Measurements from ENCODE around the gene ARMH1.
"Not testable (repeated sequence)": the region's sequence is repeated elsewhere in the genome, so short reads cannot be mapped to it uniquely, and the experiment has no call there.

ARMH1 gene

DNA sequence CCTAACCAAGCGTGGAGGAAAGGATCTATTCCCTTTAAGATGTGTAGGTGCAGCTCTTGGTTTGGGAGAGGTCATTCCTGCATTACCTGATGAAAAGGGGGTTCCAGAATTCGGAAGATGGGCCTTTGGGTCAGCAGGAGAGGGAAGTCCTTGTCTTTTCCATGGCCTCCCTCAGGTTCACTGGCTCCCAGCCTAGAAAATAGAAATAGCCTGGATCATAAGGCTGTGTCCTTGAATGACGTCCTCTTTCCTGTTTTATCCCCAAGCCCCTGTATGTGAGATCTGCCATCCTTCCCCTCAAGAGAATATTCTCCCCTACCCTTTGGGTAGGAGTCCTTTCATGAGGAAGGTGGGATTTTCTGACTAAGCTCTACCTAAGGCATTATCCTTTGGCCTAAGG is 86.4 kb downstream of the ARMH1 start:
- Histone ChIP-seq H3K4me2 (no peak overlapping the region), H3K27me3 (ENCODE audit: insufficient read depth, low read depth) (no peaks in the 10 kb centered on the region), H2AFZ (ENCODE audit: low read depth) (no peak overlapping the region), H3K36me3 (ENCODE audit: insufficient read depth) (peaks cover 8% of the 10 kb centered on the region; the same call in 1 of the 2 replicates), H3K27ac (no peak overlapping the region), H3K9ac (no peak overlapping the region), H3K4me3 (IDR thresholded peaks at IDR 0.05; ENCODE audit: insufficient read depth, low read depth, low read length) (no peak overlapping the region), H3K79me2 (ENCODE audit: insufficient read depth, low read depth) (no peaks in the 10 kb centered on the region), H4K20me1 (ENCODE audit: insufficient read depth) (no peaks in the 10 kb centered on the region), H3K4me1 (ENCODE audit: low read depth, poor library complexity, severe bottlenecking) (peaks cover 14% of the 10 kb centered on the region)
- TF ChIP-seq, protein P1, sequence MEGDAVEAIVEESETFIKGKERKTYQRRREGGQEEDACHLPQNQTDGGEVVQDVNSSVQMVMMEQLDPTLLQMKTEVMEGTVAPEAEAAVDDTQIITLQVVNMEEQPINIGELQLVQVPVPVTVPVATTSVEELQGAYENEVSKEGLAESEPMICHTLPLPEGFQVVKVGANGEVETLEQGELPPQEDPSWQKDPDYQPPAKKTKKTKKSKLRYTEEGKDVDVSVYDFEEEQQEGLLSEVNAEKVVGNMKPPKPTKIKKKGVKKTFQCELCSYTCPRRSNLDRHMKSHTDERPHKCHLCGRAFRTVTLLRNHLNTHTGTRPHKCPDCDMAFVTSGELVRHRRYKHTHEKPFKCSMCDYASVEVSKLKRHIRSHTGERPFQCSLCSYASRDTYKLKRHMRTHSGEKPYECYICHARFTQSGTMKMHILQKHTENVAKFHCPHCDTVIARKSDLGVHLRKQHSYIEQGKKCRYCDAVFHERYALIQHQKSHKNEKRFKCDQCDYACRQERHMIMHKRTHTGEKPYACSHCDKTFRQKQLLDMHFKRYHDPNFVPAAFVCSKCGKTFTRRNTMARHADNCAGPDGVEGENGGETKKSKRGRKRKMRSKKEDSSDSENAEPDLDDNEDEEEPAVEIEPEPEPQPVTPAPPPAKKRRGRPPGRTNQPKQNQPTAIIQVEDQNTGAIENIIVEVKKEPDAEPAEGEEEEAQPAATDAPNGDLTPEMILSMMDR (conservative IDR thresholded peaks at IDR 0.05; ENCODE audit: low read depth, low read length), result no peak

GRCh38 chr1:44766421-44766820 is 91.9 kb downstream of the ARMH1 start:
- H3K4me2 ChIP-seq; H3K4me1 ChIP-seq (ENCODE audit: low read depth, poor library complexity, severe bottlenecking); H3K27me3 ChIP-seq (ENCODE audit: insufficient read depth, low read depth); H3K27ac ChIP-seq; H3K4me3 ChIP-seq (IDR thresholded peaks at IDR 0.05; ENCODE audit: insufficient read depth, low read depth, low read length); H4K20me1 ChIP-seq (ENCODE audit: insufficient read depth); H3K79me2 ChIP-seq (ENCODE audit: insufficient read depth, low read depth); H3K36me3 ChIP-seq (ENCODE audit: insufficient read depth); H2AFZ ChIP-seq (ENCODE audit: low read depth); H3K9ac ChIP-seq: not testable (repeated sequence)
